SU-DHL-6 (cell line): ENCODE measurements around the gene ARHGEF38.

ENCODE experiments used
- CTCF ChIP-seq: fragments of 200-600 bp; sonication (generic); IDR thresholded peaks from one replicate; pipeline ENCODE4 v1.5.1; 2017; ENCODE audit warnings: antibody characterized with exemption, mild to moderate bottlenecking, low read length, moderate library complexity; ENCODE audit not compliant: insufficient read depth, poor library complexity, severe bottlenecking
- EZH2phosphoT487 ChIP-seq: fragments of 200-600 bp; sonication (generic), shearing (Covaris generic); conservative IDR thresholded peaks from 2 replicates; pipeline ENCODE4 v1.6.1; 2018; ENCODE audit warnings: mild to moderate bottlenecking, antibody characterized with exemption, low read length, moderate library complexity, mixed read lengths

GRCh38 chr4:105671301-105671700 lies 118.9 kb downstream of the ARHGEF38 start:
- TF ChIP-seq CTCF (no peak), EZH2phosphoT487 (no peak)
